IPS-11a (cell line): ENCODE measurements around the gene SLC9A3.

Experiments used
- H3K4me3 ChIP-seq: one replicate; pipeline ENCODE4 v1.5.1; 2013; ENCODE audit warnings: low read depth, low read length, control low read depth

The SLC9A3 gene

DNA sequence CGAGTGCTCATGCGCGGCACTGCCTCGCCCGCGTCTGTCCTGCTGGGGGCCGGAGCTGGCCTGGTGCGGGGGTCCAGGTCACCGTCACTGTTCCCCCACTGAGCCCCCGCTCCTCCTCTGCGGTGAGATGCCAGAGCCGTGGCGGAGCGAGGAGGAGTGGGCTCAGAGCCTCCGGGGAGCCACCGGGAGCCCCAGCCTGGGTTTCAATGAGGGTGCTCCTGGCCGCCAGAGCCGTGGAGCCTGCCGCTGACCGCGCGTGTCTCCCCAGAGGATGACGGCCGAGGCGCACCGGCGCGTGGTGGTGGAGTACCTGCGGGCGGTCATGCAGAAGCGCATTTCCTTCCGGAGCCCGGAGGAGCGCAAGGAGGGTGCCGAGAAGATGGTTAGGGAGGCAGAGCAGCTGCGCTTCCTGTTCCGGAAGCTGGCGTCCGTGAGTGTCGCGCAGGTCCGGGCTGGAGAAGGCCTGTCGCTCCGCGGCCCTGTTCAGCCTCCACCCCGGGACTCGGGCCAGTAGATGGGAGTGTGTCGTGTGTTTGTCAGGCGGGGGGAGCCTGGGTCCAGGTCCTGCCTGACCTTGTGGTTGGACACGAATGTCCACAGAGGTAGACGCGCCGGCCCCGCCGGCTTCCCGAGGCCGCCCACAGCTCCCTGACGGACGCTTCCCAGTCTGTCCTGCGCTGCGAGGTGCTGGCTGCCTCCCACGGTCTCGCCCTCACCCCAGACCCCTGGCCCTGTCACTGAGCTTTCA, 59.2 kb downstream of the SLC9A3 start:
- H3K4me3 ChIP-seq = no peak overlapping the region

DNA sequence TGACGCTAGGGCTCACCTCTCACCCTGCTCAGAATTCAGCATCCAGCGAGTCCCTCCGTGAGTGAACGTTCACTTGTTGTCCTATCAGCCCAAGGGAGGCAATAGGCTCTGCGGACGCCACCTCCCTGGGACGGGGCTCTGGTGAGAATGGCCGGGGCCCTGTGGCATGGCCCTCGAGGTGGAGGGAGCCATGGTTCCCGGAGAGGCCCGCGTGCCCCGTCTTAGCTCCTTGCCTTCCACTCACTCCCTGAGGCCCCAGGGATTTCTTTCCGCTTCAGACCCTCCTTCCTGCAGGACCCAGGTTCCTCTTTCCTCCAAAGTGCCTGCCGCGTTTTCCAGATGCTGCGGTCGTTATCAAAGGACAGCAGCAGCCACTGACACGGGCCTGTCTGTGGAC, 59.8 kb downstream of the SLC9A3 start:
- H3K4me3 ChIP-seq = no peak overlapping the region

DNA sequence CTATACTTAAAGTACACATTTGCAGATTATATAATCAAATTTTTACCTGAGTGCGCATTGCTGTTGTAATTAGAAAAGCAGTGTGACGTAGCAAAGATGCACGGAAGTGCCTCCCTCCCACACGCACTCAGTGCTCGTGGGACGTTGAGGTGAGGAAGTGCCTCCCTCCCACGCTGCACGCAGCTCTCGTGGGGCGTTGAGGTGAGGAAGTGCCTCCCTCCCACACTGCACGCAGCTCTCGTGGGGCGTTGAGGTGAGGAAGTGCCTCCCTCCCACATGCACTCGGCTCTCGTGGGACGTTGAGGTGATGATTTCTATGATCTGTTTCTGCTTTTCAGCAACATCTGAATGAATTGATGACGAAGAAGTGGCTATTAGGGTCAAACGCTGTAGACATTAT, 60.3 kb downstream of the SLC9A3 start:
- H3K4me3 ChIP-seq = no peak overlapping the region

DNA sequence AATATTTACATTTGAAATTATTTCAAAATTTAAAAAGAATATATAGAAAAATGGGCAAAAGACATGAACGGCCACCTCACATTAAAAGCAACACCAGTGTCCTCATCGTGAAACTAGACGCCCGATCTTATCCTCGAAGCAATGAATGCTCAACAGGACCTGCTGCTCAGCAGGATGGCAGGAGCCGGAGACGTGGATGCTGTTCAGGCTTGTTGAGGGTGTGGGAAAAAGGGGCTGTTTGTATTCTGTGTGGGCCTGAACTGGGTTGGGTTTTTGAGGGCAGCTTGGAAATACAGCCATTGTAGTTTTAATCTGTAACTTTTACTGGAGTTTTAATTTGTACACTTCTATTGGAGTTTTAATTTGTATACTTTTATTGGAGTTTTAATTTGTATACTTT, 60.9 kb downstream of the SLC9A3 start:
- no peak overlapping the region for H3K4me3 ChIP-seq

DNA sequence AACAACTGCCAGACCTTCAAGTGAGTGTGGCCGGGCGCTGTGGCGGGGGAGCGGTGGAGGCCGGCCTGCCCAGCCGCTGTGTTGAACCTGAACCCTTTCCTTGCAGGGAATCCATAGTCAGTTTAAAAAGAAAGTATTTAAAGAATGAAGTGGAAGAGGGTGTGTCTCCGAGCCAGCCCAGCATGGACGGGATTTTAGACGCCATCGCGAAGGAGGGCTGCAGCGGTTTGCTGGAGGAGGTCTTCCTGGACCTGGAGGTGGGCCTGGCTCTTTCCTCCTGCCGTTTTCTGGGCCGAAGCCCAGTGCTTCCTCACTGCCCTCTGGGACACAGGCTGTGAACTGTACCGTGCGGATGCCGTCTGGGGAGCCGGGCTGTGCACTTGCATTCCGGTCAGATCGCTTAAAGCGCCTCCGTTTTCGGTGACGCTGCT, 62.2 kb downstream of the SLC9A3 start:
- H3K4me3 ChIP-seq = no peak overlapping the region

DNA sequence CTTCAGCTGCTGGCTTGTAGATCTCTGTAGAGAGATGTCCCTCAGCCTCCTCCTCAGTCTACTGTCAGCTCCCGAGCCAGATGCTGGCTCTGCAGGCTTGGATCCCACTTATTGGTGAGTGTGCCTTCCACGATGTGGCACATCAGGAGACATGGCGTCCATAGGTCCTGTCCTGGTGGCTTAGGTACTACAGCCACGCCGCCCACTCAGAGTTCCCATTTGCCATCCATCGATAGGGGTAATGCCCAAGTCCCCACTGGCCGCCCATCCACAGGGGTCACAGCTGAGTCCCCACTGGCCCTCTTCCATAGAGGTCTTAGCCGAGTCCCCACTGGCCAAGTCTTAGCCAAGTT, 64.0 kb downstream of the SLC9A3 start:
- no peak overlapping the region for H3K4me3 ChIP-seq

DNA sequence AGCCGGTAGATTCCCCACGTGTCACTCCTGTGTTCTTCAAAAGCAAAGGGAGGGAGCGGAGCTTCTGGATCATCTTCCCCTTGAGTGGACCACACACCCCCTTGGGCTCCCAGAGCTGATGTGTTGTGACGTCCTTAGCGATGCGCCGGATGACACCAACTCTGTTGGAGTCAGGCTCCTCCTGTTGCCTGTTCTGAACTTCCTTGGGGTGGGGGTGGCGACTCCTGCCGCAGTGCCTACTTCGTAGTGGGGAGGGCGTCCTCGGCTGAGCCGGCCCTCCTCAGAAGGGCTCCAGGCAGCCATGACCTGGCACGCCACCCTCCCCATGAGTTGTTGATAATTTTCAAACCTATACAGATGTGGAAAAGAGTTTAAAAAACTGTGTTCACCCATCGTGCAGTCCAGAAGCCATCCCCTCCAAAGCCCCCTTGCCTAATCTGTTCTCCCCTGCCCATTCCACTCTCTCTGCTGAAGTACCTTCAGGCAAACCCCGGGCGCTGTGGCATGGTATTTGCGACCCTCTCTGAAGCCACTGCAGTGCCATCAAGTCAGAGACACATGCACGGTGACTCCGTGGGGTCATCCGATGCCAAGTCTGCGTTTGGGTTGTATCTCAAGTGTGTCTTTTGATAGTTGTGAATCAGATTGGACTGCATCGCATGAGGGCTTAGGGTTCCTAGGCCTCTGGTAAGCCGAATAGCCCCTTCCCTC, 64.5 kb downstream of the SLC9A3 start:
- H3K4me3 ChIP-seq = no peak overlapping the region

DNA sequence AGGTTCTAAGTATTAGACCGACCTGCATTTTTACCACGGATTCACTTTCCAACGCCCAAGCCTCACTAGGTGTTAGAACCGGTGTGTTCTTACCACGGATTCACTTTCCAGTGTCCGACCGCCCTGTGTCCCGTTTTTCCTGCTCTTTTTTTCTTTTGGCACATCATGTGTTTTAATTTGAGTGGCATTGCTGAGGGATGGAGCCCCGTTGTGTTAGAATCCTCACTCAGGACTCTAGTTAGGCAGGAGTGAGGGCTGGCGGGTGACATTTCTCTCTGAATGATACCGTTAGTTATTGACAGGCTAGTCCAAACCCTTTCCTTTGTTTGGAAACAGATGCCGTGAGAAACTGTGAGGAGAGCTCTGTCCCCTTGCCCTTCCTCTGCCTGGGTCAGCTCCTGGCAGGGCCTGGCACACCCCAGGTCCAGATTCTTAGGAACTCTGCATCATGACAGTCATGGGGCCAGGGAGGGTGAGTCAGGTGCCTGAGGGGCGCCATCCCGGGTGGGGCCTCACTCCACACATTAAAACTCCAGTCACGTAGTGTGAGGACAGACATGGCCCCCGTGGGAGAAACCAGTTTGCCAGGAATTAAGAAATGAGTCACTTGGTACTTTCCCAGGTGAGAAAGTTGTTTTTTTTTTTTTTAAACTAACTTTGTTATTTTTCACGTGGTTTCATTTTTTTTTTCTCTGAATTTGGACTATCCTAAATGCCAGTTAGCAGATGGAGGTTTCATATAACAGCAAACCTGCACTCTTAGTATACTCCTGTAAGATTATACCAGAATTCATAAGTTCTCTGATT, 65.5 kb downstream of the SLC9A3 start:
- no peak overlapping the region for H3K4me3 ChIP-seq

DNA sequence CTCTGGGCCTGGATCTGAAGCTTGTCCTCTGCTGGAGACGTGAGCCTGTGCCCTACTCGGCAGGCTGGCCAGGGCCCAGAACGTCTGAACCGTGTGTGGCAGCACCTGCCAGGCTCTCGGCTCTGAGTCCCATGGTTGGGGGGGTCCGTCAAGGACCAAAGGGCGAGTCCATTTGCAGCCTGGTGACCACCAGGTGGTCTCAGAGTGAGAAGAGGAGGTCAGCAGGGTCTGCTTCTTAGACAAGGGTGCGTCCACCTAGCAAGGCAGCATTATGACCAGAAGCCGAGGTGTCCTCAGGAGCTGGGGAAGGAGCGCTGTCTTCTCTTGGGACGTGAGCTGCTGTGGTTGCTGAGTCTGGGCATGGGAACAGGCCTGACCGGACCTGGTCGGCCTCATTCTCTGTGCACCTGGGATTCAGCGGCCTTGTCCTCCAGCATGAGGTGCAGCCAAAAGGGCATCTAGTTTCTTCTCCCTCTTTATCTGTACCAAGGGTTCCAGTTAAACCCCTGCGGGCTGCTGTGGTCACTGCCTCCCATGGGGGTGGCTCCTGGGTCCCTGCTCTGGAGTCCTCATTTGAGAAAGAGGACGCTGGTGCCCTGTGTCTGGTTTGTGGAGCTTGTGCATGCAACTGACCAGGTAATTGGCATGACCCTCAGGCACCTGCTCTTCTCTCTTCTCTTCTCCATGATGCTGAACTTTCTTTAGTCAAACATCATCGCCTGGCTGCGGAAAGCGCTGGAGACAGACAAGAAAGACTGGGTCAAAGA, 66.9 kb downstream of the SLC9A3 start:
- no peak overlapping the region for H3K4me3 ChIP-seq

DNA sequence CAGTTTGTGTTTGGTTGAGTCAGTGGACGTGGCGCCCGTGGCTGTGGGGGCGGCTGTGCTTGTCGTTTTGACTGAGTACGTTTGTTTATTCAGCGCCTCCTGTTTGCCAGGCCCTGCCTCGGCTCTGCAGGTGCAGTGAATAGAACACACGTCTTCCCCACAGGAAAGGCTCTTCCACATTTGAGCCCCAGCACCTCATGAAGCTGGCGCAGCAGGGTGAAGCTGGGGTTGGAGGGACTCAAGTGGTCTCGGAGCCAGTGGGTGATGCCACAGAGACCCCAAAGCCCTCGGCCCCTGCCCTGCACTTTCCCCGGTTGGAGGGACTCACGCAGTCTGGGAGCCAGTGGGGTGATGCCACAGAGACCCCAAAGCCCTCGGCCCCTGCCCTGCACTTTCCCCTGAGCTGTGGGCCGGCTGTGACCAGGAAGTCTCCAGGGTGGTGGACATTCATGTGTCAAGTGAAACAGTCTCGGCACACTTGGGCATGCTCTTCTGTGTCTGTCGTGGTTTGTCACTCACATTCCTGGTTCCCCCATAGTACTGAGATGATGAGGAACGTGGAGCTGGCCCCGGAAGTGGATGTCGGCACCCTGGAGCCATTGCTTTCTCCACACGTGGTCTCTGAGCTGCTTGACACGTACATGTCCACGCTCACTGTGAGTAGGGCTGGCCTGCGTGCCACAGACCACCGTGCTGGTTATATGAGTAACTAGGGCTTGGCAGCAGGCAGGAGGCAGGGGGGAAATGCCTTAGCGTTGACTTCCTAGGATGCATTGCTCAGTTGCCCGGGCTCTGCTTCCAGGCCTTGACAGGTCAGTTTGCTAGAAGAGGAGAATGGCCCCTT, 67.7 kb downstream of the SLC9A3 start:
- no peak overlapping the region for H3K4me3 ChIP-seq

DNA sequence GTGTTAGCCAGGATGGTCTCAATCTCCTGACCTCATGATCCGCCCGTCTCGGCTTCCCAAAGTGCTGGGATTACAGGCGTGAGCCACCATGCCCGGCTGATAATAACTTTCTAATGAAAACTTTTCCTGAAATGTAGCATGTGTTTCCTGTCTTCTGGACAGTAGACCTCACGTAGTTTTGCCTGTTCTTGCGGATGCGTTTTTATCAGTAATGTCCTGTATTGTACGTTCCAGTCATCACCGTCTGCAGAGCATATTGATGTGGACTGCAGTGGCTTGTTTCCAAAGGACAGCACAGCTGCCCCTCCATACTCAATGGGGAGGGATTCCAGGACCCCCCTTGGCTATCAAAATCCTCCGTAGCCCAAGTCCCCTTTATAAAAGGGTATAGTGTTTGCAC, 68.4 kb downstream of the SLC9A3 start:
- no peak overlapping the region for H3K4me3 ChIP-seq

DNA sequence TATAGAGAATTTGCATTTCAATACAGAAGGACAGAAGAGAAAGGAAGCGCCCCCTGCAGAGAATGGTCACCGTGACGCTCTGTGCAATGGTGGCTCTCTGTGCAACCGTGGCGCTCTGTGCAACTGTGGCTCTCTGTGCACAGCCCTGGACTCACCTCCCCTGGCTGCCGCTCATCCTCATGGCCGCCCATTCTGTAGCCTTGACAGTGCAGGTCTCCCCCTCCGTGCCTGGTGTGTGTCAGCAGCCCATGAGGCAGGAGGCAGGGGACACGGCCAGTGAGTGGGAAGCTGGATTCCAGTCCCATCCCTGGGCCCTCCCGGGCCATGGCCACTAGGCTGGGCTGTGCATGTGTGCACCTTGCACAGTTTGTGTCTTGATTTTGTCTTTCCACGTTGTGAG, 69.3 kb downstream of the SLC9A3 start:
- no peak overlapping the region for H3K4me3 ChIP-seq

DNA sequence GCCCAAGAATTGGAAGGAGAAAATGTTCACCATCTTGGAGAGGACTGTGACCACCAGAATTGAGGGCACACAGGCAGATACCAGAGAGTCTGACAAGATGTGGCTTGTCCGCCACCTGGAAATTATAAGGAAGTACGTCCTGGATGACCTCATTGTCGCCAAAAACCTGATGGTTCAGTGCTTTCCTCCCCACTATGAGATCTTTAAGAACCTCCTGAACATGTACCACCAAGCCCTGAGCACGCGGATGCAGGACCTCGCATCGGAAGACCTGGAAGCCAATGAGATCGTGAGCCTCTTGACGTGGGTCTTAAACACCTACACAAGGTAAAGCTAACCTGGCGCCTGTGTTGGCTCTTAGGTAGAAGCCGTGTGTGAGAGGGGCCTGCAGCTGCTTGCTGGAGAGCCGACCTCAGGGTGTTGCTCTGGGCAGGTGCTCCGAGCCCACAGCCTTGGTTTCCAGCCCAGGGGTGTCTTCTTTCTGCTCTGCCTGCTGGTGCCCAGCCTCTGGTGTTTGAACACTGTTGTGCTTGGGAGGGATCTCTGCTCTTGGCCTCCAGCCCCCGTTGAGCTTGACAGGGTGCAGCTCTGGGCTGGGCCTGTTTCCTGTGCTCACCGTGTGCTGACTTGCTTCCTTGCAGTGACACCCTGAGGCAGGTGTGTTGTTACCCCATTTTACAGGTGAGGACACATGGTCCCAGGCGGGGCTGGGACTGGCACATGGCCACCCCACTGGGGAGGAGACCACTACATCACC, 70.3 kb downstream of the SLC9A3 start:
- no peak overlapping the region for H3K4me3 ChIP-seq

DNA sequence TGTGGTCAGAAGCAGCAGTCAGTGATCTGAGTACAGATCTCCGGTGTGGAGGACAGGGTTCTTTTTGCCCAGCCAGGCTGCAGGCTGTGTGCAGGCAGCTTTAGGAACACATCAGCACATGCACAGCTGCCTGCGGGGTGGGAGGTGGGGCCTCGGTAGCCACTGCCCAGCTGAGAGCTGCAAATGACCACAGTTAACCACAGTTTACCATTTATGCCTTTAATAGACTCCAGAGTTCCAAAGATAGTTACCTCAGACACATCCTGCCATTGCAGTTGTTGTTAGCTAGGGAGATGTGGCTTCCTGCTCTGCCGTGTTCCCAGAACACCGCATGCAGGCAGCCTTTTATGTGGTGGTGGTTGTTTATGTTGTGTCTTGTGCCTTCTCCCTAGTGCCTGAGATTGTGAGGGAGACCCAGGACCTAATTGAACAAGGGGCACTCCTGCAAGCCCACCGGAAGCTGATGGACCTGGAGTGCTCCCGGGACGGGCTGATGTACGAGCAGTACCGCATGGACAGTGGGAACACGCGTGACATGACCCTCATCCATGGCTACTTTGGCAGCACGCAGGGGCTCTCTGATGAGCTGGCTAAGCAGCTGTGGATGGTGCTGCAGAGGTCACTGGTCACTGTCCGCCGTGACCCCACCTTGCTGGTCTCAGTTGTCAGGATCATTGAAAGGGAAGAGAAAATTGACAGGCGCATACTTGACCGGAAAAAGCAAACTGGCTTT, 71.1 kb downstream of the SLC9A3 start:
- H3K4me3 ChIP-seq = no peak overlapping the region

DNA sequence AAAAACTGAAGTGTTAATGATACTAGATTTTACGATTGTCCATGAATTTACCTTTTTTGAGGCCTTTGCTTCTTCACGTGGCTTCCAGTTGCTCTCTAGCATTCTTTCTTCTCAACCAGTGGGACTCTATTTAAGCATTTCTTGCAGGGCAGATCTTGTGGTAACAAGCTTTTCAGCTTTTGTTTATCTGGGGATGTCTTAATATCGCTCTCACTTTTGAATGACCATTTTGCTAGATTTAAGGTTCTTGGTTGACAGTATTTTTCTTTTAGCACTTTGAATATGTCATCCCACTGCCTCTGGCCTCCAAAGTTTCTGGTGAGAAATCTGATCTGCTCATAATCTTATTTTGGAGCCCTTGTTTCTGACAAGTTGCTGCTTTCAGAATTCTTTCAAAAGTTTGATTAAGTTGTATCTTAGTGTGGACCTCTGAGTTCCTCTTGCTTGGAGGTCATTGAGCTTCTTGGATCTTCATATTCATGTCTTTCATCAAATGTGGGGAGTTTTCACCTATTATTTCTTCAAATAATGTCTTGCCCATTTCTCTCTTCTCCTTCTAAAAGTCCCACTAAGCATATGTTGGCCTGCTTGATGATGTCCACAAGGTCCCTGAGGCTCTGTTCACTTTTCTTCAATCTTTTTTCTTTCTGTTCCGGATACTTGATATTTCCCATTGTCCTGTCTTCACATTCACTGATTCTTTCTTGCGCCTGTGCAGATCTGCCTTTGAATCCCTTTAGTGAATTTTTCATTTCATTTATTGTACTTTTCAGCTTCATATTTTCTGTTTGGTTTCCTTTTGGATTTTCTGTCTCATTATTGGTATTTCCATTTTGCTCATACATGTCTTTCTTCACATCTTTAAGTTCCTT, 72.4 kb downstream of the SLC9A3 start:
- no peak overlapping the region for H3K4me3 ChIP-seq

DNA sequence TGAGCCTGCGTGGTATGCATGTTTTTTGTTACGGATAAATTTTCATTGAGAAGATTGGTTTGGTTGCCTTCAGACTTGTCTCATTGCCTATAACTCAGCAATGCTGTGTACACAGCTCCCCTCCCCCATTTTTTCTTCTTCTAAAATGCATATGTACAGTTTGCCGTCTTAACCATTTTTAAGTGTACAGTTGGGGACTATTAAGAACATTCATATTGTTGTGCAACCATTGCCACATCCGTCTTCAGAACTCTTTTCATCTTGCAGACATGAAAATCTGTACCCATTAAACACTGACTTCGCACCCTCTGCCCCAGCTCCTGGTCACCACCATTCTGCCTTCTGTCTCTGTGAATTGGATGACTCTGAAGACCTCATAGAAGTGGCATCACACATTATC, 75.1 kb downstream of the SLC9A3 start:
- no peak overlapping the region for H3K4me3 ChIP-seq

DNA sequence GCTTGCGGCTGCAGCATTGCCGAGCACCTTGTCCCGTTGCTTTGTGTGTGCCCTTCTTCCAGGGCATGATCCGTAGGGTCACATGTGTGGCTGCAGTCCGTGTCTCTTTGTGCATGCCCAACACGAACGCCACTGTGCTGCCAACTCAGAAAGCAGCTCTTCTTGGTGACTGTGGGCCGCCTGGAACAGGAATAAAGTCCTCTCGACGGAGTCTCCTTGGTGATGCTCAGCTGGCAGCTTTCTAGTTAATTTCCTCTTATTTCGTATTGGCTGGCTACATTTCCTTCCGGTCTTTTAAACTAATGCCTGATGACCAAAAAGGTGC, 75.5 kb downstream of the SLC9A3 start:
- H3K4me3 ChIP-seq = no peak overlapping the region
